Mesendoderm (in vitro differentiated cells): ENCODE results near the gene EN2.

Source experiments
- DNase-seq: peaks from one replicate; pipeline ENCODE4 v3.0.0; 2013
- H2AK5ac ChIP-seq: 2 replicates; pipeline ENCODE4 v1.6.1; 2013; ENCODE audit warnings: low read length, inconsistent platforms
- H2BK120ac ChIP-seq: 2 replicates; pipeline ENCODE4 v1.6.1; 2013; ENCODE audit warnings: low read depth, mild to moderate bottlenecking, low read length, moderate library complexity, mixed read lengths
- H2BK15ac ChIP-seq: replicated peaks from 2 replicates; pipeline ENCODE4 v1.6.1; 2013; ENCODE audit warnings: low read depth, mild to moderate bottlenecking, moderate library complexity
- H2BK5ac ChIP-seq: 2 replicates; pipeline ENCODE4 v1.6.1; 2013; ENCODE audit warnings: low read length, inconsistent platforms
- H3K18ac ChIP-seq: 2 replicates; pipeline ENCODE4 v1.6.1; 2013; ENCODE audit warnings: mild to moderate bottlenecking, low read length, mixed read lengths
- H3K23ac ChIP-seq: one replicate; pipeline ENCODE4 v1.6.1; 2013; ENCODE audit warnings: low read length
- H3K27ac ChIP-seq: 2 replicates; pipeline ENCODE4 v1.5.1; 2013; ENCODE audit warnings: low read depth, mild to moderate bottlenecking, inconsistent platforms, low read length, moderate library complexity
- H3K27me3 ChIP-seq: 2 replicates; pipeline ENCODE4 v1.6.1; 2013; ENCODE audit warnings: low read length, control low read depth, mild to moderate bottlenecking, inconsistent platforms; ENCODE audit not compliant: insufficient read depth, poor library complexity
- H3K36me3 ChIP-seq: 2 replicates; pipeline ENCODE4 v1.6.1; 2013; ENCODE audit warnings: low read length, inconsistent platforms; ENCODE audit not compliant: control insufficient read depth, insufficient read depth
- H3K4ac ChIP-seq: one replicate; pipeline ENCODE4 v1.6.1; 2013; ENCODE audit warnings: low read depth, mild to moderate bottlenecking, low read length, moderate library complexity
- H3K4me1 ChIP-seq: 2 replicates; pipeline ENCODE4 v1.6.1; 2013; ENCODE audit warnings: low read depth, low read length, inconsistent platforms; ENCODE audit not compliant: control insufficient read depth
- H3K4me2 ChIP-seq: 2 replicates; pipeline ENCODE4 v1.6.1; 2013; ENCODE audit warnings: low read length
- H3K4me3 ChIP-seq: 2 replicates; pipeline ENCODE4 v1.5.1; 2013; ENCODE audit warnings: mild to moderate bottlenecking, low read length
- H3K56ac ChIP-seq: one replicate; pipeline ENCODE4 v1.6.1; 2013; ENCODE audit warnings: low read length
- H3K79me1 ChIP-seq: 2 replicates; pipeline ENCODE4 v1.6.1; 2013; ENCODE audit warnings: low read length, inconsistent platforms
- H3K79me2 ChIP-seq: 2 replicates; pipeline ENCODE4 v1.6.1; 2013; ENCODE audit warnings: mild to moderate bottlenecking, low read length; ENCODE audit not compliant: control insufficient read depth, insufficient read depth
- H3K9ac ChIP-seq: 2 replicates; pipeline ENCODE4 v1.6.1; 2013; ENCODE audit warnings: low read length, inconsistent platforms
- H4K5ac ChIP-seq: one replicate; pipeline ENCODE4 v1.6.1; 2013; ENCODE audit warnings: low read length
- H4K8ac ChIP-seq: one replicate; pipeline ENCODE4 v1.6.1; 2013; ENCODE audit warnings: low read depth, mild to moderate bottlenecking, control low read depth, low read length, moderate library complexity
- WGBS: extraction: QIAGEN DNeasy Blood & Tissue Kit; methylation state at CpG from one replicate; pipeline ENCODE4 v1.1.7; 2013; ENCODE audit warnings: low lambda C conversion rate, missing lambda C conversion rate; ENCODE audit not compliant: insufficient coverage; ENCODE audit errors: extremely low coverage; 5-methylcytosine and 5-hydroxymethylcytosine counted together

EN2 gene

GRCh38 chr7:155467846-155468784 is 10.2 kb downstream of the EN2 start:
- peak overlapping the region; percentile 73 for H3K4me2 ChIP-seq
- no peaks in the 10 kb centered on the region for H3K4me1 ChIP-seq
- H3K4ac ChIP-seq, result peak overlapping the region; percentile 6
- WGBS, result no CpG with 5 or more reads among the region's 70 CpGs
- peak overlapping the region; percentile 42 for H3K9ac ChIP-seq
- peak overlapping the region; percentile 63 for H3K56ac ChIP-seq
- no peak overlapping the region for H2BK15ac ChIP-seq
- H2BK5ac ChIP-seq, result no peak overlapping the region
- peak overlapping the region; percentile 69 for H3K18ac ChIP-seq
- H4K5ac ChIP-seq, result no peak overlapping the region
- H3K79me2 ChIP-seq, result no peaks in the 10 kb centered on the region
- H3K23ac ChIP-seq, result no peak overlapping the region
- peaks cover 80% of the 10 kb centered on the region for H3K27me3 ChIP-seq
- H3K4me3 ChIP-seq, result peak overlapping the region; percentile 8
- no peak overlapping the region for H2BK120ac ChIP-seq
- H2AK5ac ChIP-seq, result no peak overlapping the region
- H4K8ac ChIP-seq, result no peak overlapping the region
- no peaks in the 10 kb centered on the region for H3K36me3 ChIP-seq
- no peak overlapping the region for H3K27ac ChIP-seq
- peak; percentile 52 for DNase-seq
- no peaks in the 10 kb centered on the region for H3K79me1 ChIP-seq

GRCh38 chr7:155468785-155469148 is 10.8 kb downstream of the EN2 start:
- H4K5ac ChIP-seq, result no peak overlapping the region
- no CpG with 5 or more reads among the region's 10 CpGs for whole genome bisulfite sequencing
- no peak overlapping the region for H3K4ac ChIP-seq
- H2BK5ac ChIP-seq, result no peak overlapping the region
- no peaks in the 10 kb centered on the region for H3K36me3 ChIP-seq
- no peak overlapping the region for H3K4me3 ChIP-seq
- H3K79me2 ChIP-seq, result no peaks in the 10 kb centered on the region
- no peak overlapping the region for H3K23ac ChIP-seq
- no peak overlapping the region for H2BK15ac ChIP-seq
- no peak for DNase-seq
- no peak overlapping the region for H4K8ac ChIP-seq
- H3K4me2 ChIP-seq, result no peak overlapping the region
- H3K4me1 ChIP-seq, result no peaks in the 10 kb centered on the region
- H3K27me3 ChIP-seq, result peaks cover 81% of the 10 kb centered on the region
- no peak overlapping the region for H2AK5ac ChIP-seq
- H3K56ac ChIP-seq, result no peak overlapping the region
- no peaks in the 10 kb centered on the region for H3K79me1 ChIP-seq
- no peak overlapping the region for H3K18ac ChIP-seq
- no peak overlapping the region for H2BK120ac ChIP-seq
- no peak overlapping the region for H3K27ac ChIP-seq
- no peak overlapping the region for H3K9ac ChIP-seq

GRCh38 chr7:155469311-155470185 is 11.6 kb downstream of the EN2 start:
- no peak overlapping the region for H3K4me3 ChIP-seq
- H2BK5ac ChIP-seq, result no peak overlapping the region
- DNase-seq, result no peak
- no peak overlapping the region for H3K23ac ChIP-seq
- H4K5ac ChIP-seq, result no peak overlapping the region
- no peak overlapping the region for H3K9ac ChIP-seq
- H3K27me3 ChIP-seq, result peaks cover 85% of the 10 kb centered on the region
- H4K8ac ChIP-seq, result no peak overlapping the region
- no peak overlapping the region for H3K4ac ChIP-seq
- no peak overlapping the region for H3K56ac ChIP-seq
- no peaks in the 10 kb centered on the region for H3K4me1 ChIP-seq
- no peak overlapping the region for H3K4me2 ChIP-seq
- H3K27ac ChIP-seq, result no peak overlapping the region
- H3K36me3 ChIP-seq, result no peaks in the 10 kb centered on the region
- no CpG with 5 or more reads among the region's 12 CpGs for WGBS
- no peak overlapping the region for H2AK5ac ChIP-seq
- H2BK15ac ChIP-seq, result no peak overlapping the region
- no peak overlapping the region for H2BK120ac ChIP-seq
- H3K79me2 ChIP-seq, result no peaks in the 10 kb centered on the region
- H3K18ac ChIP-seq, result no peak overlapping the region
- no peaks in the 10 kb centered on the region for H3K79me1 ChIP-seq

- H3K4me2 ChIP-seq, result no peak overlapping the region
- no peak overlapping the region for H3K23ac ChIP-seq
- no peak overlapping the region for H2BK5ac ChIP-seq
- no peak overlapping the region for H3K4me3 ChIP-seq
- H3K27ac ChIP-seq, result no peak overlapping the region
- H3K56ac ChIP-seq, result no peak overlapping the region
- no peaks in the 10 kb centered on the region for H3K79me1 ChIP-seq
- no peak overlapping the region for H4K8ac ChIP-seq
- no peak overlapping the region for H3K9ac ChIP-seq
- H2BK15ac ChIP-seq, result no peak overlapping the region
- H2AK5ac ChIP-seq, result no peak overlapping the region
- no peak for DNase-seq
- H3K18ac ChIP-seq, result no peak overlapping the region
- no peak overlapping the region for H3K4ac ChIP-seq
- H3K27me3 ChIP-seq, result peaks cover 84% of the 10 kb centered on the region
- H3K79me2 ChIP-seq, result no peaks in the 10 kb centered on the region
- no peaks in the 10 kb centered on the region for H3K36me3 ChIP-seq
- no peak overlapping the region for H2BK120ac ChIP-seq
- H3K4me1 ChIP-seq, result no peaks in the 10 kb centered on the region
- WGBS, result no CpG with 5 or more reads among the region's 8 CpGs
- H4K5ac ChIP-seq, result no peak overlapping the region
These were observed 12.2 kb downstream of the EN2 start for GRCh38 chr7:155470186-155470487.

GRCh38 chr7:155470686-155471638 is 13.0 kb downstream of the EN2 start:
- H2BK15ac ChIP-seq, result no peak overlapping the region
- H3K36me3 ChIP-seq, result no peaks in the 10 kb centered on the region
- H3K27ac ChIP-seq, result no peak overlapping the region
- H4K5ac ChIP-seq, result no peak overlapping the region
- no peak overlapping the region for H3K9ac ChIP-seq
- H4K8ac ChIP-seq, result no peak overlapping the region
- H3K79me2 ChIP-seq, result no peaks in the 10 kb centered on the region
- no peaks in the 10 kb centered on the region for H3K79me1 ChIP-seq
- H2BK120ac ChIP-seq, result no peak overlapping the region
- H3K56ac ChIP-seq, result no peak overlapping the region
- no peak overlapping the region for H3K4ac ChIP-seq
- no peak overlapping the region for H3K23ac ChIP-seq
- no peak overlapping the region for H2AK5ac ChIP-seq
- H2BK5ac ChIP-seq, result no peak overlapping the region
- H3K4me1 ChIP-seq, result no peaks in the 10 kb centered on the region
- no peak overlapping the region for H3K18ac ChIP-seq
- no peak overlapping the region for H3K4me2 ChIP-seq
- H3K27me3 ChIP-seq, result peaks cover 83% of the 10 kb centered on the region
- WGBS, result no CpG with 5 or more reads among the region's 24 CpGs
- DNase-seq, result no peak
- no peak overlapping the region for H3K4me3 ChIP-seq
